Activated naive CD4-positive, alpha-beta T cell treated with anti-CD3 and anti-CD28 coated beads, Interleukin-2, amount 50 U/mL, for 24 hours (primary cell): Measurements from ENCODE around the gene KCNJ13.

Experiments used
- H3K27ac Mint-ChIP-seq: one replicate; pipeline ENCODE4 v1.8.0; 2021; ENCODE audit warnings: mild to moderate bottlenecking, mixed read lengths
- H3K27me3 Mint-ChIP-seq: one replicate; pipeline ENCODE4 v1.8.0; 2021; ENCODE audit warnings: mixed read lengths
- H3K36me3 Mint-ChIP-seq: one replicate; pipeline ENCODE4 v1.8.0; 2021; ENCODE audit warnings: mixed read lengths
- H3K4me1 Mint-ChIP-seq: one replicate; pipeline ENCODE4 v1.8.0; 2021; ENCODE audit warnings: mixed read lengths
- H3K4me3 Mint-ChIP-seq: one replicate; pipeline ENCODE4 v1.8.0; 2021; ENCODE audit warnings: mild to moderate bottlenecking, mixed read lengths
- H3K9me3 Mint-ChIP-seq: one replicate; pipeline ENCODE4 v1.8.0; 2021; ENCODE audit warnings: mixed read lengths

KCNJ13 gene

DNA sequence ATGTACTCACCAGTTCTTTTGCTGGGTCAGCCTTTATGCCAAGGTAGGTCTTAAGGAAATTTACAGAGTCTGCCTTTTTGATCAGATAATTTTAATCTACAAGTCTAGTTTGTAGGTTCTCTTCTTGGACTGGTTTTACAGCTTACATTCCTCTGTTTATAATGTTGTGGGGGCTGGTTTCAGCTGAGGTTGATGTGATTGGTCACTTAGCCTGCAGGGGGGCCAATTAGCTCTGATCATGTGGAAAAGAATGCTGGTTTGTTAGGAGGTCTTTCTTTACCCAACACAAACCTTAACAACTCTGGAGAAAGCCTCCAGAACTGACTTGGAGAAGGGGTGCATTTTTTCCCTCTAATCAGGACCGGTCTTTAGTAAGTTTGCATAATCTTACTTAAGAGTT is at the start of gene KCNJ13:
Gene KCNJ13, minus strand, starts transcription at position 131 of the 400 bp plus-strand sequence. CDS start 5,203 bp downstream, outside the sequence.
- no peaks in the 10 kb centered on the region for H3K9me3 Mint-ChIP-seq
- H3K4me3 Mint-ChIP-seq = no peak within 1 kb of the TSS
- no peaks in the 10 kb centered on the region for H3K27me3 Mint-ChIP-seq
- peaks cover 17% of the 10 kb centered on the region for H3K4me1 Mint-ChIP-seq
- peaks cover 9% of the 10 kb centered on the region for H3K36me3 Mint-ChIP-seq
- no peak within 1 kb of the TSS for H3K27ac Mint-ChIP-seq

DNA sequence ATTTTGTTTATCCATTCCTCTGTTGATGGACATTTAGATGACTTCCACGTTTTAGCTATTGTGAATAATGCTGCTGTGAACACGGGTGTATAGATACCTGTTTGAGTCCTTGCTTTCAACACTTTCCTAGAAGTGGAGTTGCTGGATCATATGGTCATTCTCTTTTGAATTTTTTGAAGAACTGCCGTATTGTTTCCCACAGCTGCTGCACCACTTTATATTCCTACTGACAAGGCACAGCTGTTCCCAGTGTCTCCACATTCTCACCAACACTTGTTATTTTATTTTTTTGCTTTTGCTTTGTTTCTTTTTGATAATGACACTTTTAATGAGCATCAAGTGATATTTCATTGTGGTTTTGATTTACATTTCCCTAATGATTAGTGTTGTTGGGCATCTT is 41.4 kb upstream of the KCNJ13 start:
- Mint-ChIP-seq H3K27me3 (no peaks in the 10 kb centered on the region), H3K27ac (no peak overlapping the region), H3K9me3 (no peaks in the 10 kb centered on the region), H3K36me3 (peaks cover 19% of the 10 kb centered on the region), H3K4me1 (peaks cover 4% of the 10 kb centered on the region), H3K4me3 (no peak overlapping the region)

DNA sequence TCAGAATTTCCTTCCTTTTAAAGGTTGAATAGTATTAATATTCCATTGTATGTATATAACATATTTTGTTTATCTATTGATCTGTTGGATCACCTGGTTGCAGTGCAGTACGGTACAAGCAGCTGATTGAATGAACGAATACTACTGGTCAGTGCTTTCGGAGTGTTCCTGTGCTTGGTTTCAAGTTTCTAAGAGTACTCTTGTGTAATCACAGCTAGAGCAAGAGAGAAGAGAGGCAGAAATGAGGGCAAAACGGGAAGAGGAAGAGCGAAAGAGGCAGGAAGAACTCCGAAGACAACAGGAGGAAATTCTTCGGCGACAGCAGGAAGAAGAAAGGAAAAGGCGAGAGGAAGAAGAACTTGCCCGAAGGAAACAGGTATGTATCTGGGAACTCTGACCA is 40.3 kb upstream of the KCNJ13 start:
- Mint-ChIP-seq H3K4me3 (no peak overlapping the region), H3K36me3 (peaks cover 19% of the 10 kb centered on the region), H3K9me3 (no peaks in the 10 kb centered on the region), H3K27me3 (no peaks in the 10 kb centered on the region), H3K4me1 (peaks cover 4% of the 10 kb centered on the region), H3K27ac (no peak overlapping the region)

DNA sequence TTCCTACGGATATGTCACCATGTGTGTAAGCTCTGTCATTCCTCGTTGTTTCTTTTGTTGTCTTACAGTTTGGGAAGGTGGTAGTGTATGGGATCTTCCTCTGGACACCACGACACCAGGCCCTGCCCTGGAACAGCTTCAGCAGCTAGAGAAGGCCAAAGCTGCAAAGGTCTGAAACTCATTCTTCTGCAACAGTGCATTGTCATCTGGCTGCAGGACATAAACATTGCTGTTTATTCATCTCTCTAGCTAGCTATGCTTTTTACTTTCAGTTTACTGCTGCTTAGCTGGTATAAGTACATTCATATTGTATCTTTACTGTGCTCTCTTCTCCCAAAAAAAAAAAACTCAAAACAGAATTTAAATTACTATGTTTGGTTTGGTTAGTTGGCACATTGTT is 39.2 kb upstream of the KCNJ13 start:
- Mint-ChIP-seq H3K36me3 (peaks cover 16% of the 10 kb centered on the region), H3K4me1 (peaks cover 4% of the 10 kb centered on the region), H3K9me3 (no peaks in the 10 kb centered on the region), H3K27me3 (no peaks in the 10 kb centered on the region), H3K4me3 (no peak overlapping the region), H3K27ac (no peak overlapping the region)

DNA sequence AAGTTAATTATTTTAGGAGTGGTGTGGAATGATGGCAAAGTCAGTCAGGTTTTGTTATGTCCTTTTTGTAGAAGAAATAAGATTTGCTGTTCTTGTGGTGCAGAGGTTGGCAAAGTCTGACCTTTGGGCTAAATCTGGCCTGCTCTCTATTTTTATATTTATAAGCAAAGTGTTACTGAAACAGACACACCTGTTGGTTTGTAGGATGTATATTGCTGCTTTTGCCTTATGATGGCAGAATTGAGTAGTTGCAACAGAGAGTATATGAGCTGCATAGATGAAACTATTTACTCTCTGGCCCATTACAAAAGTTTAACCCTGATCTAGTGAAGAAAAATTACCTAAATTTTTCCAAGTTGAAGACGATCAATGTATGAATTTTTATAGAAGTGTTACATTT is 34.1 kb upstream of the KCNJ13 start:
- peaks cover 1% of the 10 kb centered on the region for H3K4me1 Mint-ChIP-seq
- H3K9me3 Mint-ChIP-seq = no peaks in the 10 kb centered on the region
- H3K4me3 Mint-ChIP-seq = no peak overlapping the region
- H3K36me3 Mint-ChIP-seq = peaks cover 14% of the 10 kb centered on the region
- H3K27me3 Mint-ChIP-seq = no peaks in the 10 kb centered on the region
- H3K27ac Mint-ChIP-seq = no peak overlapping the region

DNA sequence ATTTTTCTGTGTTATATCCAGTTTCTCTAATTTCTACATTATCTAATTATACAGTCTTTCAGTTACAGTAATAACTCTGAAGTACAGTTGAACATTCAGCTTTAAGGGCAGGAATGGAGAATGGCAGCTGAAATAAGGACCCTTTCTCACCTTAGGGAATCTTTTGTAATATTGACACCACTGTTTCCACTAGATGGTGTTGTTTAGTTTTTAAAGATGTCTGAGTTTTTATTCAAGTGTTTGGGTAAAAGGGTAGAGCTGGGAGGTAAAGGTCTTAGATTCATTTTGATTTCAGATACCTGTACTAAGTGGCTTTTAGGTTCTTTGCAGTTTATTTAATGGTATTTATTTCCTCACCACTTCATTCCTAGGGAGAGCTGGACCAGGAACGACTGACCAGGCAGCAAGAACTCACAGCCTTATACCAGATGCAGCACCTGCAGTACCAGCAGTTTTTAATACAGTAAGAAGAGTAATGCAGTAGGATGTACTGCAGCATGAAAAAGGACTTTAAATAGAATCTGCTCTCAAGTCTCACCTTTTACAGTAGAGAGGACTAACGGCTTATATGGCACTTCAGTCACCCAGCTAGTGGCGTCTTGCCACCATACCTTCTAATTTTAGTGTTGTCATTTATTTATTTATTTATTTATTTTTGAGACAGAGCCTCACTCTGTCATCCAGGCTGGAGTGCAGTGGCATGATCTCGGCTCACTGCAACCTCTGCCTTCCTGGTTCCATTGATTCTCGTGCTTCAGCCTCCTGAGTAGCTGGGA is 33.2 kb upstream of the KCNJ13 start:
- Mint-ChIP-seq H3K4me1 (peaks cover 9% of the 10 kb centered on the region), H3K36me3 (peaks cover 18% of the 10 kb centered on the region), H3K4me3 (no peak overlapping the region), H3K27ac (no peak overlapping the region), H3K9me3 (no peaks in the 10 kb centered on the region), H3K27me3 (no peaks in the 10 kb centered on the region)

DNA sequence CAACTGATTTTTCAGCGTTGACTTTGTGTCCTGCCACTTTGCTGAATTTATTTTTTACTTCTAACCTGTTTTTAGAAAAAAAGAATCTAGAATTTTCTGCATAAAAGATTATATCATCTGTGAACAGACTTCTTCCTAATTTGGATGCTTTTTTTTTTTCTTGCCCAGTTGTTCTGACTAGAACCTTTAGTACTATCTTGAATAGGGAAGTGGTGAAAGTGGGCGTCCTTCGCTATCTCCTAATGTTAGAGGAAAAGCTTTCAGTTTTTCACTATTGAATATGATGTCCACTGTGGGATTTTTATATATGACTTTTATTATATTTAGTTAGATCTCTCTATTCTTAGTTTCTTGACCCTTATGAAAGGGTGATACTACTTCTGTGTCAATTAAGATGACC is 25.7 kb upstream of the KCNJ13 start:
- Mint-ChIP-seq H3K4me3 (no peak overlapping the region), H3K27me3 (no peaks in the 10 kb centered on the region), H3K27ac (no peak overlapping the region), H3K36me3 (peaks cover 40% of the 10 kb centered on the region), H3K4me1 (peaks cover 10% of the 10 kb centered on the region), H3K9me3 (no peaks in the 10 kb centered on the region)

DNA sequence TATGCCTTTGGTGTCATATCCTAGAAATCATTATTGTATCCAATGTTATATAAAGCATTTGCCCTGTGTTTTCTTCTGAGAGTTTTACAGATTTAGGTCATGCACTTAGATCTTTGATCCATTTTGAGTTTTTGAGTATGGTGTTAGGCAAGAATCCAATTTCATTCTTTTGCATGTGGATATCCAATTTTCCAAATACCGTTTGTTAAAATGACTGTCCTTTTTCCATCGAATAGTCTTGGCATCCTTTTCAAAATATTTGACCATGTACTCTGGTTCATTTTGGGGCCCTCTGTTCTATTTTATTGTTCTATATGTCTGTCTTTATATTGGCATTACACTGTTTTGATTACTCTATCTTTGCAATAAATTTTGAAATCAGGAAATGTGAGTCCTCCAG is 23.8 kb upstream of the KCNJ13 start:
- H3K36me3 Mint-ChIP-seq = peaks cover 45% of the 10 kb centered on the region
- no peaks in the 10 kb centered on the region for H3K9me3 Mint-ChIP-seq

DNA sequence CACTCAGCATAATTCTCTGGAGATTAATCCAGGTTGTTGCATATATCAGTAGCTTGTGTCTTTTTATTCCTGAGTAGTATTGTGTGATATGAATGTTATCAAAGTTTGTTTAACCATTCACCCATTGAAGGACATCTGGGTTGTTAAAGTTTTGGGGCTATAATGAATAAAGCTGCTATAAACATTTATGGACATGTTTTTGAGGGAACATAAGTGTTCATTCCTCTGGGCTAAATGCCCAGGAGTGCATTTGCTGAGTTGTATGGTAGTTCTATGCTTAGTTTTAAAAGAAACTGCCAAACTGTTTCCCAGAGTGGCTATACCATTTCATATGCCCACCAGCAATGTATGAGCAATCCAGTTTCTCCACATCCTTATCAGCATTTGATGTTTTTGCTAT is 21.8 kb upstream of the KCNJ13 start:
- Mint-ChIP-seq H3K9me3 (no peaks in the 10 kb centered on the region), H3K36me3 (peaks cover 44% of the 10 kb centered on the region), H3K4me1 (no peaks in the 10 kb centered on the region), H3K27me3 (no peaks in the 10 kb centered on the region), H3K4me3 (no peak overlapping the region), H3K27ac (no peak overlapping the region)

More for the DNA sequence above, 23.8 kb upstream of the KCNJ13 start:
- Mint-ChIP-seq H3K27ac (no peak overlapping the region), H3K4me3 (no peak overlapping the region), H3K4me1 (peaks cover 6% of the 10 kb centered on the region), H3K27me3 (no peaks in the 10 kb centered on the region)

DNA sequence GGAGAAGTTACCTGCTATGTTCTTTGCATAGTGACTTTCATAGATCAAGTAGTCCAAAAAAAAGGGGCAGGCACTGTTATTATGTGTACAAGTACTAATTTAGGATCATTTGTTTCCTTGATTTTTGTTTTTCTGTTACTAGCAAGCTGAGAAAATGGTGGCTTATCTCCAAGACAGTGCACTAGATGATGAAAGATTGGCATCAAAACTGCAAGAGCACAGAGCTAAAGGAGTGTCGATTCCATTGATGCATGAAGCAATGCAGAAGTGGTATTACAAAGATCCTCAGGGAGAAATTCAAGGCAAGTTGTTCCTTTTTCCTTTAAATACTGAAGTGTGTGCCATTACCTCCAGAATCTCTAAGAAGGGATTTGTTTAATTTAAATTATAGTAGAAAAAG is 19.6 kb upstream of the KCNJ13 start:
- Mint-ChIP-seq H3K27me3 (no peaks in the 10 kb centered on the region), H3K9me3 (no peaks in the 10 kb centered on the region), H3K4me1 (no peaks in the 10 kb centered on the region), H3K36me3 (peaks cover 37% of the 10 kb centered on the region), H3K4me3 (no peak overlapping the region), H3K27ac (no peak overlapping the region)

DNA sequence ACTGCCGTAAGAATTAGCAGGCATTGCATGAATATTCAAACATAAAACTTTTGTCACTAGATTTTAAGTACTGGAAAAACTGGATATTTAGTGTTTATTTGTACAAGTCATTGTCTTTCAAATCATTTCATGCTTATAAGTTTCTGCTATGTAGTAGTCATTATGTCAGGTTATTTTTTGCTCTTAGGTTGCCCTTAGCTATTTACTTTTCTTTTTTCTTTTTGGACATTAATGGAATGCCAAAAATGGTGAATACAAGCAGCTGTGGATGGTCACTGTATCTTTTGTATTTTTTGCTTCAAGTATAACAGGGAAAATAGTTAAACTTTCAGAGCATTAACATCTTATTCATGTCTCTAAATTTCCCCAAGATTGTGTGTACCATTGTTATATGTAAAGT is 18.6 kb upstream of the KCNJ13 start:
- Mint-ChIP-seq H3K4me1 (no peaks in the 10 kb centered on the region), H3K36me3 (peaks cover 37% of the 10 kb centered on the region), H3K27ac (peak overlapping the region; percentile 31), H3K9me3 (no peaks in the 10 kb centered on the region), H3K27me3 (no peaks in the 10 kb centered on the region), H3K4me3 (no peak overlapping the region)

DNA sequence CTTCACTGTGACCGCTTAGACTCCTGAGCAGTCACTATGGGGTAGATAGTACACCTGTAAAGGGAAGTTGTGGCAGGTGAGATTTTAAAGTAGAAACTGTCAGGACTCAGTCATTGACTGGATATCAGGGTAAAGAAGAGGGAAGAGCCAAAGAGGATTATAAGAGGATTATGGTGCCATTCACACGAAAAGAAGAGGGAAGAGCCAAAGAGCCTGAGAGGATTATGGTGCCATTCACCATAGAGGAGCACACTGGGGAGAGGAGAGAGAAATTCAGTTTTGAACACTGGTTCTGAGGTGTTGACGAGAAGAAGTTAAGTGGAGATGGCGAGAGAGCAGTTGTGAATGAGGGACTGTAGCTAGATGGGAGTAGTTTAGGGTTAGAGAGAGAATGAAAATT is 16.9 kb upstream of the KCNJ13 start:
- H3K4me1 Mint-ChIP-seq = no peaks in the 10 kb centered on the region
- H3K36me3 Mint-ChIP-seq = peaks cover 36% of the 10 kb centered on the region
- H3K27me3 Mint-ChIP-seq = no peaks in the 10 kb centered on the region
- no peak overlapping the region for H3K27ac Mint-ChIP-seq
- H3K9me3 Mint-ChIP-seq = no peaks in the 10 kb centered on the region
- H3K4me3 Mint-ChIP-seq = no peak overlapping the region

DNA sequence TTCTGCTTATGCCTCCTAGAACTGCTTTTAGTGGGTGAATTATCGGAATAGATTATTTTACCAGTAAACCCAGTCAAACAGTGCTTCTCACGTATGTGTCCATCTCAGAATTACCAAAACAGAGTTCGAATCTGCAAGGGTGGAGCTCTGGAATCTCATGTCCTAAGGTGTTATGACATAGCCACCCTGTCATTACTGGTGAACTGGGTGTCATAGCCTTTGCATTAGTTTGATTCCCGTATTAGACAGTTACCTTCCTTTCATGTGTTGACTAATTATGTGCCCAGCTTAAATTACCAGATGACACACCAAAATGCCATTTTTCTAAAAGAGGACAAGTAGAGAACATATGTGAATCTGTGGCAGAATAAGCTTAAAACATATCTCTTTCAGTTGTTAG is 15.2 kb upstream of the KCNJ13 start:
- peaks cover 34% of the 10 kb centered on the region for H3K36me3 Mint-ChIP-seq
- no peaks in the 10 kb centered on the region for H3K27me3 Mint-ChIP-seq
- no peak overlapping the region for H3K4me3 Mint-ChIP-seq
- H3K27ac Mint-ChIP-seq = no peak overlapping the region
- no peaks in the 10 kb centered on the region for H3K9me3 Mint-ChIP-seq
- H3K4me1 Mint-ChIP-seq = no peaks in the 10 kb centered on the region

DNA sequence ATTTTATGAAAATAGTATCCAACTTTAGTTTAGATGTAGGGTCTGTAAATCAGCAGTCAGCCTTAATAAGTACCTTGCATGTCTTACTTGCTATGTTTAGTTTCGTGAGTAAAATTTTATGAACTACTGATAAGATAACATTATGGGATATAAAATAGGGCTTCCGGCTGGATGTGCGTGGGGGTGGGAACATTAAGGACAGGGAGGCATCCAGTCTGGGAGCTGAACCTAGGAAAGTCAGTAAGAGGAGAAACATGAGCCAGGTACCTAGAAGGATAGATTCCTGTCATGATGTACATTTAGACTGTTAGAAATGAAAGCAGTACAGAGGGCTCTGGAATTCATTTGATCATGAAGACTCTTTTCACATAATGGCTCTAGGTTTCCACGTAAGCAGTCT is 12.7 kb upstream of the KCNJ13 start:
- Mint-ChIP-seq H3K4me1 (no peaks in the 10 kb centered on the region), H3K36me3 (peaks cover 25% of the 10 kb centered on the region), H3K27ac (no peak overlapping the region), H3K4me3 (no peak overlapping the region), H3K27me3 (no peaks in the 10 kb centered on the region), H3K9me3 (no peaks in the 10 kb centered on the region)

DNA sequence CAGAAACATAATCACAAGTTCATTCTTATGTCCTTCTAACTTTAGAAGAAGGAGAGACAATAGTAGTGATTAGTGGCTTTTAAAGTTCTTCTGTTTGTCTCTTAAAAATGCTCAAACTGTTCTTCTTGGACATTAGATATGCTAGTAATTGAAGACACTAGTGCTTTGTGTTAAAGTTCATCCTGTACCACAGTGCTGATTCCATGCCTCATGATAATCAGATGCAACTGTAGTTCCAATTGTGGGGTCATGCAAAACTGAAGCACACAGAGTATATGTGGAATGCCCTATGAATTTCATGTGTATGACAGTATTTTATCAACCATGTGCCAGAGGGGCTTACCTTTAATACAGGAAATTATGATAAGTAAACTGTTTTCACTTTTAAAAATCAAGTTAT is 11.4 kb upstream of the KCNJ13 start:
- no peaks in the 10 kb centered on the region for H3K9me3 Mint-ChIP-seq

DNA sequence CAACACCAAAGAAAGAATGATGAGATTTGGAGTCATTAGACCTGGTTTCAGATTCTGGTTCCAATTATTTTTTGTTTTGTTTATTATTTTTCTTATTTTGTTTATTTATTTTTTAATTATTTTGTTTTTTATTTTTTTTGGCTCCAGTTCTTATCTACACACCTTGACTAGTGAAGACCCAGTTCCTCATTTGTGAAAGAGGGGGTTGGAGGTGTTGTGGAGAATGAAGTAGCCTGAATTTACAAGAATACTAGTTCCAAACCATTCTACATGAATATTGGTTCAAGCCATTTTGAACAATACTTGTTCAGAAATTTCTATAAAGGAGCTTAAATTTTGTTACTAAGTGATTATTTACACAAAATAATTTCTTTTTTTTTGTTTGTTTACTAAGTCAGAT is 6.9 kb upstream of the KCNJ13 start:
- Mint-ChIP-seq H3K36me3 (peaks cover 20% of the 10 kb centered on the region), H3K27ac (no peak overlapping the region), H3K9me3 (no peaks in the 10 kb centered on the region), H3K27me3 (no peaks in the 10 kb centered on the region), H3K4me1 (peaks cover 11% of the 10 kb centered on the region), H3K4me3 (no peak overlapping the region)

More for the DNA sequence above, 11.4 kb upstream of the KCNJ13 start:
- Mint-ChIP-seq H3K36me3 (peaks cover 28% of the 10 kb centered on the region), H3K4me1 (peaks cover 2% of the 10 kb centered on the region), H3K27ac (no peak overlapping the region), H3K27me3 (no peaks in the 10 kb centered on the region), H3K4me3 (no peak overlapping the region)

DNA sequence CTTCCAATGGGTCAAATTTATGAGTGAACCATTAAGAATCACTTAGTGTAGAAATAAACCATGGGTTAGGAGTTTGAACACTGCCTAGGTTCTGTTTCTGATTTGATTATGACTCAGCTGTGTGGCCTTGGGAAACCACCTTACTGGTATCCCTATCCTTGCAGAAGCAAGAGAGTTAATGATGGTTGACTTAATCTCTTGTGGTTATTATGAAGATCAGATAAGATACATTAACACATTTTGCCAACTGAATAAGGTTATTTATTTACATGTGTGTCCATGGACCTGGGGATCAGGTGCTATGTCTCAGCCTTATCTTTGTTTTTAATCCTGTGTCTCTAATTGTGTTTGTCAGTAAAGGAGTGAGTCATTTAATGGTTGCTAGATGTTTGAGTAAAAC is 5.4 kb upstream of the KCNJ13 start:
- peaks cover 11% of the 10 kb centered on the region for H3K4me1 Mint-ChIP-seq
- peak overlapping the region; percentile 40 for H3K4me3 Mint-ChIP-seq
- H3K27me3 Mint-ChIP-seq = no peaks in the 10 kb centered on the region
- H3K36me3 Mint-ChIP-seq = peaks cover 15% of the 10 kb centered on the region
- peak overlapping the region; percentile 75 for H3K27ac Mint-ChIP-seq
- H3K9me3 Mint-ChIP-seq = no peaks in the 10 kb centered on the region
